ENCODE data around the gene STIL.
A peak's percentile ranks its signal among the peaks of the same experiment; 100 is the strongest.

Gene STIL

DNA sequence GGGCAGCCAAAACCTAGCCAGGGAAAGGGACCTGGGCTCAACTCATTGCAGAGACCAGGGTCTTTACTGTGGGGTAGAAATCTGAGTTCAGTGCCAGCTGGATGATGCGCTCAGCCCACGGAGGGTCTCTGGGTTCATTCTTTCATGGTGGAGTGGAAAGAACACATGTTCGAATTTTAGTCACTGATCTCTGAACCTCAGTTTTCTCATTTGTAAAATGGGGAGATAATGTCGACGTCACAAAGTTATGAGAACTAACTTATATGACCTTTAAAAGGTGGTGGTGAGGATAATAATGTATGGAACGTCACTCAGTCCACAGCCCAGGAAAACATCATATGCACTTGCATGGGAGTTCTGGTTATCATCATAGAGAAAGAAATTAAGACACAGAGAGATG is 80.8 kb downstream of the STIL start:
- no peak for DNase-seq

DNA sequence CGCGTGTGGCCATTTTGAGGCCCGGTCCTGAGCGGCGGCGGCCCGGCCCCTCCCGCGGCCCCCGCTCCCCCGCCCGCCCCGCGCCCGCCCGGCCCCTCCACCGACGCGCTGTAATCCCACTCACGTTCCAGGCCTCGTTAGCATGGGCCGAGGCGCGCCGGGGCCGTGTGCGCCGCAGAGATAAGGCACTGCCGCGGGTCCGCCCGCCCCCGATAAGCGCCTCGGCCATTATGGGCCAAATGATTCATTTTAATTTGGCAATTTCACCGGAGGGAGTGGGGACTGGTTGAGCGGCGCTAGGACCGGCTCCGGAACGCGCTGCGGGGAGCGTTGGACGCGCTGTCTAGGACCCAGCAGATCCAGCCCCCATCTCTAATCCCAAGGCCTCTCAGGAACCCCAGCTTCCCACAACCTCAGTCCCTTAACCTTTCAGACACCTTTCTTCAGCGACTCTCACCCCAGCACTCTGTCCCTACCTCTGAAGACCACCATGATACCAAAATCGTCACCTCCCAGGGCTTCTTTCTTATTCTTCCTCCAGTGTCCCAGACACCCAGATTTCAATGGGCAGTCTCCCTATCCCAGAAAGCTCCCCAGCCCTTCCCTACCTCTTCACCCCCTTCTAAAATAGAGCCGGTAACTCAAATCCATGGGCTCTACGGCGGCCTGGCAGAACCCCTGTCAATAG is 81.6 kb downstream of the STIL start, which contains the start of gene TAL1:
TAL1 (minus strand) TSS at position 39 of the 688 bp plus-strand sequence. CDS start 6,337 bp downstream, outside the sequence.
- DNase-seq = no peak

DNA sequence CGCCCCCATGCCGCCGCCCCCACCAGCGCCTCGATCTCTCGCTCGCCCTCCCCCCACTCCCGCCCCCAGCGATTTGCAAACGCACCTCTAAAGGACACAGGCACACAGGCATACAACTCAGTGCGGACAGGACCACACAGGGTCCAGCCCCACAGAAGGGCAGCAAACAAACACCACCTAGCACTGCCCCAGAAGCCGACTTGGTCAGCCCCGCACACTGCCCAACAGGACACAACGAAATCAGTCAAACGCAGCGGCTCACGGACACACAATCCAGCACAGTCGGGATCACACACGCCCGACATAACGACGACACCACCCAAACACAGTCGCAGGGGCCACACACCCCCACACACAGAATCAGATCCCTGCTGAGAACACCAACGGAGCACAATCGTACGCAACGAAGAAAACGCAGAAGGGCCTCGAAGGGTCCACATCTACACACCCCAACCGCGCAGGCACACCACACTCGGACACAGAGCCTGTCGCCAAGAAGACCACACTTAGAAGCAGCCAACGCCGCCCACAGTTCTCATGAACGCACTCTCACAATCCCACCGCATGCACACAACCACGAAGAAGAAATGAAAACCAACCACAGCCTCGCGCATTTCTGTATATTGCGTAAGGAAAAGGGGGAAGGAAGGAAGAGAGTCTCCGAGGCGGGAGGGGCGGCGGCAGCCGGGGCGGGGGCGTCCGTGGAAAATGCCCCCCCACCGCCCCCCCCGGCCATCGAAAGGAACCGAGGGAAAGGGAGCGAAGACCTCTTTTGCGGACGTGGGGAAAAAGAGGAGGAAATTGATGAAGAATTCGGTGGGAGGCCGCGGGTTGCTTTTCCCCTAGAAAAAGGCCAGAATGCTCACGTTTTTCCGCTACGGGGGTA is 82.4 kb downstream of the STIL start:
- DNase-seq = peak; percentile 59

DNA sequence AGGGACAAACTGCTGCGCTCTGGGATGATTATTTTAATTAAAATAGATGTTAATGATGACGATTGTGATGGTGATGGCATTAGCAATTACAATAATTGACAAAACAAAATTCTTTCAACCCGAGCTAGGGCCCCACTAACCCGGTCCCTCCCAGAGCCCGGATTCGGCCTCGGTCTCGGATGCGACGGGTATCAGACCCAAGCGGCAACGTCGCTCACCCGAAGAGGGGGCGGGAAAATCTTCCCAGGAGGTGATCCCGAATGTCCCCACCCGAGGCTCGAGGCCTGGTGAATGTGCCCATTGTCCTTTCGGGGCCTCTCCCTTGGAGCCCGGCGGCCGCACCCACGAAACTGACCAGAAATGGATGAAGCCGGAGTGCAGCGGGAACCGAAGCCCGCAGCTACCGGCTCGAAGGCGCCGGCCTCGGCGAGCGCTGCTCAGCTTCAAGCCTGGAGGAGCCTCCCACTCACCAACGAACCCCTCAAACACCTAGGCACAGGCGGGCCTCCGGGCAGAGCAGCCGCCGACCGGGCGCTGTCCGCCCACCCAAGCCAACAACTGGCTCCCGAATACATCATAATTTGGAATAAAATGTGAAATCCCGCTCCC is 83.2 kb downstream of the STIL start:
- DNase-seq = no peak

DNA sequence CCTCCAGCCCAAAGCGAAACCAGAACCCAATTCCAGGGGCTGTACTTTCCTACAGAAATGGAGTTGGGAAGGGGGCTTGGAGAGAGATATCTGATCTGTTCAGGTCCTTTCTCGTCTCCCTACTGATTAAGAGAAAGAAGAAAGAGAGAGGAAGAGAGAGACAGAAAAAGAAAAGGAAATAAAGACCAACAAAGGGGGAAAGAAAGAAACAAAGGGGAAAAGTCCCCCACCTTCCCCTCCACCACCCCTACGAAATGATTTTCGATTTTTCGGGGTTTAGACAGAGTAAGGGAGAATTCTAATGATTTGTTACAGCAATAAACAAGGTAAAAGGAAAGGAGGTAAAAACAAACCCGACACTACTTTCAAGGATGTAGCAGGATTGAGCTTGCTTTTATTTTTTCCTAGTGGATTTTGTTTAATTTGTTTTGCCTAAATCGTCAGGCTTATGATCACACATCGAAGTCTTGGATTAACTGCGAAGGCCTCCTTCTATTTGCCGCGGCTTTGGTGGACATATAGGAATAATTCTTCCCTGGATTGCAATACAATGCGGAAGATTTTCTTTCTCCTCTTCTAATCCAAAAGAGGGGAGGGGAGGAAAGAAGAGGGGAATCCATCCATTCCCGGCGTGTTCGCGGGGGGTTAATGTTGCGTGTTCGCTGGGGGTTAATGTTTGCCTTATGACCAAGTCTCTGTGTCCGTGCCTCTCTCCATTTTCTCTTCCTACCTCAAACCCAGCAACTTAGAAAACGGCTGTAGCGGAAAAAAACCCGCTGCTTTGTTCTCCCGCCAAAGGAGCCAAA is 83.9 kb downstream of the STIL start:
- DNase-seq = no peak

DNA sequence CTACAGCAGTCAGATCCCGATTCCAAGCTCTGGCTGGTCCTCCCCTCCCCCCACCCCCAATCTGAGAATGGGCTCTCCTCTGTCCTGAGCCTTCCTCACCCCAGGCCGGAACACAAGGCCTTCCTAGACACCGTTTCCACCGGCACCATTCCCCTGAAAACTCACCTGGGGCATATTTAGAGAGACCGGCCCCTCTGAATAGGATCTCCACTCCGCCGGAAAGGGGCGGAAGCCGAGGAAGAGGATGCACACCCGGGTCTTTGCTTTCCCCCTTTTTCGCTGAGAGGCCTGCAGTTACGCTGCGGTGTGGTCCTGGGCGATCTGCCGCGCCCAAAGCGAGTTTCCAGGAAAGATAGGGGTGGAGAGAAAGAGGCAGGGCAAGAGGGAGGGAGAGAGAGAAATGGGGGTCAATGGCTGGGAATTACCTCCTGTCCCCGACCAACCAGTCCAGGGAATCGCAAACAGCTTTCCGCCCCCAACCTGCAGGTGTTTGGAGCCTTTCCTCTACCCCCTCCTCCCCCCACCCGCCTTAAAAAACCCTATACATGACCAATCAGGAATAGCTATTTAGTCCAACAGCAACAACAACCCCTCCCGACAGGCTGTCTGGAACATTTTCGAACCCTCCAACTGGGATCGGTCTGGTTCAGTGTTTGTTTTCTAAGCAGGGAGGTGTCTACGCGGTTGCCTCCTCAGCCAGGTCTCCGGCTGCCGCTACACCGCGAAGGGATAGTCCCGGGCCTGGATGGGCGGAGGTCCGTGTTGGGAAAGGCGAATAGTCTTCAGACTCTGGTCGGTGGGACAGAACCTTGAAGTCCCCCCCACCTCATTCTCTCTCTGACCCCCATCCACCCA is 84.7 kb downstream of the STIL start:
- DNase-seq = no peak

DNA sequence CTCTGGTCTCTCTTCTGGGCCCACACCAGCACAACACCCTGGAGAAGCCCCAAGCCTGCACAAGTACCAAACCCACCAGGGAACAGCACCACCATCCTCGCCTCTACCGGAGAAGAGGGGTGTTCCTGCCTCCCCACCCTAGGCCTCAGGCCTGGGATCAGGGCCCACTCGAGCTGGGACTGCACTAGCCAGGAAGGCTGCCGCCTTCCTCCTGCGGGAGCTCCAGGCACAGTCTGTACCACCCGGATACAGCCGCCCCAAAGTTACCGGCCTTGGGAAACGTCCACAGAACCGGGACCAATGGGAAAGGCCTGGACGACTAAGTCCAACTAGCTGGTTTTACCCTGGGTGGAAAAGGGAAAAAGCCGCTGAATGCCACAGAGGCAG is 85.3 kb downstream of the STIL start:
- no peak for DNase-seq

DNA sequence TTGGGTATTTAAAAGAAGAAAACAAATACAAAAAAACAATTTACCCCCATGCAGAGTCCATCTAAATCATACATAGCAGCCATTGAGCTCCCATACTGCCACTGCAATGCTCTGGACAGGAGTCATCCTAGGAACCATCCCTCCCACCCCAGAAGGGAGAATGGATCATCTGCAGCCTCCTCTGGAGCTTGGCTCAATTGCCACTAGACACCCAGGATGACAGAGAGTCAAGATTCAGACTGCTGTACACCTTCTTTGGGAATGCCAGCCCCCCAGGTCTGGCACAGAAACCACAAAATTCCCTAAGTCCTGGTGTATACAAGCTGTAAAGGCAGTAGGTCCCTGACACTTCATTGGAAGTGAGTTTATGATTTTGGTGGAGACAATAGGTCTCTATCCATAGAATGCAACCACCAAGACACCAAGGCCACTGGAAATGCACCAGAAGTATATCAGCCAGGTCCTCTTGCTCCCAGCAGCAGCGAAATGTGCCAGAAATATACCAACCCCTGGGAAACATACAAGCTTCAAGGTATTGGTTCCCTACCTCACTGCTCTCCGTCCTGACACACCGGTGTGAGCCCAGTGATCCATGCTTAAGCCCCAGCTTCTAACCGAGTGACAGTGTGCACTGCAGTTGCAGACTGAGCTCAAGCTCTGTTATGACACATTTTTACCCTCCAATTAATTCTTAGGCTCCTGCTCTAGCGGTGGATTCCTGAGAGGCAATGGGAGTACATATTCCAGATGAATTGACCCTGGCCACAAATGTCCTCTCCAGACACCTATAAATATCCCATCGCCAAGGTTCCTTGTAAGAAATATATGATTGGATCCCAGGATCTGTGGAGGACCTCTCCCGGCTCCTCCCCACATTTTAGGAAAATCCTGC is 86.4 kb downstream of the STIL start:
- DNase-seq = no peak

DNA sequence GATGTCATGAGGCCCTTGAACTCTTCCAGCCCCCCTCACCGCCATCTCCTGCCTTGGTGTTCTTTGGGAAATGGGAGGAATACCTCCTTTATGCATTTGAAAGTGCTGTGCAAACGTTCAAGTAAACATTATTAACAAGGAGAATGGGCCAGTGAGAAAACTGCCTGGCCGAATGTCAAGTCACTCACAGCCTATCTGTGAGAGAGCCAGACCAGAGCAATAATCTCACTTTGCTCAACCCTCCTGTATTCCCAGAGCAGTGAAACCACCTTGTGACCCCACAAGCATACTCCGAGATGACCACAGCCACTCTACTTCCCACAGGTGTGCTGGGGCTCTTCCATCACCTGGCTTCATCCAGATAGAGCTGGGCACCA is 87.1 kb downstream of the STIL start:
- DNase-seq = no peak

DNA sequence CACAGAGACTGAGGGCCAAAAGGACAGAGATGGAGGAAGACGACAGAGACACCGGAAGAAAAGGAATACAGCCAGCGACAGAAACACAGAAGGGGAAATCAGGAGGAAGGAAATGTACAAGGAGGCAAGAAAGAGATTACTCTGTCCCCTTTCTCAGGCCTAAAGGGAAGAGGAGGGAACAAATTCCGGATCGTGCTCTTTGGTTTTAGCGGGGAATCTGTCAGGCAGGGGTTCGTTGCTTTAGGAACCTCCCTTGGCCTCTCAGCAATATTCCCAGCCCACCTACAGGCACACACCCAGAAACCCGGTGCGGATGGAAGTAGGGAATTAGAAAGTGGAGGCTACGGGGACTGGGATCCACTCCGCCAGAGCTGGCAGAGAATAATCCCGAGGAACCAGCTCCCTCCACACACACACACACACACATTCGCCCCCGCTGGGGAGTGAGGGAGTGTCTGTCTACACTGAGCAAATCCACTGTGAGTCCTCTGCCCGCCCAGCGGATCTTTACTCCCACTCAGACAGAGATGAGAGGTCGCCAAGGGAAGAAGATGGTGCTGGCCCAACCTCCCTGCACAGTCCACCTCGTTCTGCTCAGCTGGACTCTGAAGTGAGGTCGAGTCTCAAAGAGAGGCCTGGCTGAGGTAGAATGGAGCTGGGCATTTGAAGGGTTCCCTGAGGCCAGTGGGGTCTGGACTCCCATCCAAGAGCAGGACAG is 87.7 kb downstream of the STIL start:
- DNase-seq = no peak

DNA sequence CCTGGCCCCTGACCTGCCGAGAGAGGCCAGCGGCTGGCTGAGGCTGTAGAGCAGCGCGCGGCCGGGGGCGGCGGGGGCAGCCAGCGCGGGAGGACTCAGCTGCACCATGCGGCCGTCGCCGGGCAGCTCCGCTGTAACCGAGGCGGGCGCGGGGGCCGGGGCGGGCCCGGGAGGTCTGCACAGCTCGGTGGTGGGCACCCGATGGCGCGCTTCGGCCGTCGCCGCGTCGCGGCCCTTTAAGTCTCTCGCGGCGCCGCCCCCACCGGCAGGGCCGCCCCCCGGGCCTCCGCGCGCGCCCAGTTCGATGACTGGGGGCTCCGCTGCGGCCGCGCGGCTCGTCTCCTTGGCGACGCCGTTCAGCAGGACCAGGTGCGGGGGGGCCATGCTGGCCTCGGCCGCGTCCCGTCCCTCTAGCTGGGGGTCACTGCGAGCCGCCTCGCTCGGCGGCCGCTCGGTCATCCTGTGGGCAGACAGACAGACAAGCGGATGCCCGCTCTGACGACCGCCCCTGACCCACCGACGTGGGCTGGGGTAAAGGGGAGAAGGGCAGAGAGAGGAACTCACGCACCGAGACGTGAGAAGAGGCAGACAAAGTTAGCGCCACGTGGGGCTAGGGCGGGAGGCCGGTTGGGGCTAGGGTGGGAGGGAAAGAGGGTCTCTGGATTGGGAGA is 88.4 kb downstream of the STIL start:
- no peak for DNase-seq

DNA sequence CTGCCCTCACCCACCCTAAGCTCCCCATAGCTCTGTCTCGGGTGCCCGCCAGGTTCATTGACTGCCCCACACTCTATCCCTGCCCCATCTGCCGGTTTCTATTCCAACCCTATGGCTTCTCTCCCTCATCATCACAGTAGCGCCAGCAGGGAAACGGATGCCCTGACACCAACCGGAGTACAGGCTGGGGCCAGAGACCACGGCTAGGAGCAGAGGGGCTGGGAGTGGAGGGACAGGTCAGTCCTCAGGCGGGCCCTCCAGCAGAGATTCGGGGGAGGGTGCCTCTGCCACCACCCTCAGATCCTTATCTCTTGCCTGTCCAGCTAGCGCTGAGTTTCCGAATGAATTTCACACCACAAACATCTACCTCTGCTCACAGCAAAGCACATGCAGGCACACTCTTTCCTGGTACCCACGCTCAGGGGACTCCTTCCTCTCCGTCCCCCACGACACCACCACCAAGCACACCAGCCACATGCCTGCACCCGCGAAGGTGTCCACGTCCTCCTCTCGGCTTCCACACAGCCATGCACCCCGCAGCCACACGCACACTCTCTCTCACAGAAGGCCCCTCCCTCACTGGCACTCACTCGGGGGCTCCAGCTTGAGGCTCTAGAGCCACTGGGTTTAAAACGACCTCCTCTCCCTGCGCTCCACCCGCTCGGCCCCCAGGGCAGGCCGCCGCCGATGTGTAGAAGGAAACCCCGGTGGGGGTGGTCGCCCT is 89.1 kb downstream of the STIL start:
- no peak for DNase-seq

DNA sequence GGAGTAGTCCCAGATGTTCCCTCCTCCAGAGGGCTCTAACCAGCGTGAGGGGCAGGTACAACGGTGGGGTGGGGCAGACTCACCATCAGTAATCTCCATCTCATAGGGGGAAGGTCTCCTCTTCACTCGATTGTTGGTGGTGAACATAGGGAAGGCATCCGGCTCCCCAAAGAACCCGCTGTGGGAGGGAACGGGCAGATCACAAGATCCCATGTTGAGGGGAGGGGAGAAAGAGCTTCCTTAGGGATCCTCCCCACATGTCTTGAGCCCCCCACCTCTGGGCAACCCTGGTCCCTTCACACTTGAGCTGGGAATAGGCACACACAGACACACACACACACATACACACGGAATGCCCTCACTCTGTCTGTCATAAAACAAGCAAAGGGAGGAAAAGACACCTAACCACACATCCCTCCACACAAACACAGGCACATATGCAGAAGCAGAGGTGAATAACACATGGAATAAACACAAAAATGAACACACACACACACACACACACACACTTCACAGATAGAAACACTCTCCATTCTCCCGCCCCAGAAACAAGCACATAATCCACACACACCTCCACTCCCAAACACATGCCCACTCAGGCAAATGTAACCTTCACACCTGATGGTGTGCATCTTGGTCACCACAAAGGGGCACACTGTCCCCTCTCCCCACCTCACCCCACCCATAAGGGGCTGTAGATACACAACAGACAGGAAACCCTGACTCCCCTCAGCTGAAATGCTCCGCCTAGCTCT is 89.8 kb downstream of the STIL start:
- no peak for DNase-seq

DNA sequence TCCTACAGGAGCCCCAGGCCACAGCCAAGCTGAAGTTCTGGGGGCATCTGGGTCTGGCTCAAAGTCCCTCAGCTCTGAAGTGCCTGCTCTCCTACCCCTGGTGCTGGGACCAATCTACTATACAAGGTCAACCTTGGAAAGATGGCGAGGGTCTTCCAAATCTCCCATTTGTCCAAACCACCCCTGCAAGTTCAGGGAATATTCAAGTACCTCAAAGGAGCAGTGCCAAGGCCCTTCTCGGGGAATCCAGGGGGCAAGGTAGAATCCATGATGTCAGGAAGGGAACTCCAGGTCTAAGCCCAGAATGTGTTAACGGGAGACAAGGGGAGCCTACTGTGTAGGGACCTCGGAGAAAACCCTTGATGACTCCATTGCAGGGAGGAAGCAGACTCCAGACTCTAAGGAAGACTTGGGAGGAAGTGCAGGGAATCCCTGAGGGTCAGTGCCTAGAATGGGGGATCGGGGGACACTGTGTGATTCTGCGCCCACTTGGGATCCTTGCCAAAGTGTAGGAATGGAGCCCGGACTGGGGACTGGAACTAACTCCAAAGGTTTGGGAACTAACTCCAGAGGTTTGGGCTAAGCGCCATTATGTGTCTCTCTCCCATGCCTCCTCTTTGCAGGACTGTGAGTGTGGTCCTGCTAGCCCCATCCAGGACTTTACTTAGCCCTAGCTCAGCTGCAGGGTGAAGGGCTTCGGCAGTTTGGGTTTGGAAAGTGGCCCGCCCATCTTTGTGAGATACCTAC is 90.6 kb downstream of the STIL start:
- no peak for DNase-seq

DNA sequence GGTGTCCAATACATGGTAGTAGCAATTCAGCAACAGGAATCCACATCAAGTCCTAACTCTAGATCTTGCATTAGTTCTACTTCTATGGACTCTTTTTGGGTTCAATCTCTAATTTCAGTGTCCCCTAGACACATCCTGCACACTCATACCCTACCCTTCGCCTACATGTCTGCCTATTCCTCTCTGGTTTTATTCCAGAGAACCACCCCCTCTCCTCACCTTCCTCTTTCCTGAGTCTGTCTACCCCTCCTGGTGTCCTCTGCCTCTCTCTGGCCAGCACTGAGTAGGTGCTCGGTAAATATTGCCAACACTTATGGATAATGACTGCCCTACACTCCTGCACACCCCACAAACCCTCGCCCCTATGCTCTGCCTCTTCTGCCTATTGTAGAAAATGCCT is 91.5 kb downstream of the STIL start:
- no peak for DNase-seq

DNA sequence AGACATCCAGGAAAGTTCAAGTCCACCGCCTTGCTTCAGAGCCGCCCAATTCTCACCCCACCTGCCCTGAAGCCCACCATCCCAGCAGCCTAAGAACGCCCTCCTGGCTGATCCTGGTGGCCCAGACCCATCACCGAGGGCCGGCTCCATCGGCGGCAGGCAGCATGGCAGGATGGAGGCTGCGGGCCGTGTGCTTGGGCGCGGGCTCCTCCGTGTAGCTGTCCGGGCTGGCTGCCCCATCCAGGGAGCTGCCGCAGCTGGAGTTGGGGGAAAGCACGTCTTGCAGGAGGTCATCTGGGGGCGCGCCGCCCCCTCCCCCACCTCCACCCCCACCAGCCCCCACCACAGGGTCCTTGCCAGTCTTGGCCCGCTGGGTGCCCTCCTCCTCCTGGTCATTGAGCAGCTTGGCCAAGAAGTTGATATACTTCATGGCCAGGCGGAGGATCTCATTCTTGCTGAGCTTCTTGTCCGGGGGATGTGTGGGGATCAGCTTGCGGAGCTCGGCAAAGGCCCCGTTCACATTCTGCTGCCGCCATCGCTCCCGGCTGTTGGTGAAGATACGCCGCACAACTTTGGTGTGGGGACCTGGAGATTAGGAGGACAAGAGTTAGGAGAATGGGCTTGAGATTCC is 94.2 kb downstream of the STIL start:
- DNase-seq = no peak

DNA sequence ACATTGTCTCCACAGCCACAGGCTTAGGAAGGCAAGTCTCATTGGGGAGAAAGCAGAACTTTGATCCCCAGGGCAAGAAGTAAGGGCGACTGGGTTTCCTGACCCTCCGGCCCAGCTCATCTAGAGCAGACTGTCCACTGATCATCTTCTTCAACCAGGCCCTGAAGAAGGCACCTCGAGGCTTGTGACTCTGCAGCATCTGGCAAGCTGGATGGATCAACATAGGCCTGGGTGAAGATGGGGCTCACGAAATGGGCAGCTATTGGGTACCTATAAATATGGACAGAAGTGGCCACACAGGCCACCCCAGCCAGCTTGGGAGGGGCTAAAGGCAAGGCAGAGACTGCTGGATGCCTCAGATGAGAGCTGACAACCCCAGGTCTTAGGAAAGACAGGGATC is 94.9 kb downstream of the STIL start:
- no peak for DNase-seq

All from fibroblast of skin of scalp (primary cell).